NT2/D1 (cell line): Measurements from ENCODE around the gene MASP1.

Experiments
- SUZ12 ChIP-seq: IDR thresholded peaks from 2 replicates; pipeline ENCODE4 v1.6.1; 2011; ENCODE audit not compliant: insufficient read length, insufficient read depth; ENCODE audit errors: extremely low read depth
- YY1 ChIP-seq: IDR thresholded peaks from 2 replicates; pipeline ENCODE4 v1.6.1; 2011; ENCODE audit not compliant: insufficient read length, insufficient read depth
- ZNF274 ChIP-seq: IDR thresholded peaks from 2 replicates; pipeline ENCODE4 v1.6.1; 2011; ENCODE audit warnings: mild to moderate bottlenecking, low read depth, low read length

DNA sequence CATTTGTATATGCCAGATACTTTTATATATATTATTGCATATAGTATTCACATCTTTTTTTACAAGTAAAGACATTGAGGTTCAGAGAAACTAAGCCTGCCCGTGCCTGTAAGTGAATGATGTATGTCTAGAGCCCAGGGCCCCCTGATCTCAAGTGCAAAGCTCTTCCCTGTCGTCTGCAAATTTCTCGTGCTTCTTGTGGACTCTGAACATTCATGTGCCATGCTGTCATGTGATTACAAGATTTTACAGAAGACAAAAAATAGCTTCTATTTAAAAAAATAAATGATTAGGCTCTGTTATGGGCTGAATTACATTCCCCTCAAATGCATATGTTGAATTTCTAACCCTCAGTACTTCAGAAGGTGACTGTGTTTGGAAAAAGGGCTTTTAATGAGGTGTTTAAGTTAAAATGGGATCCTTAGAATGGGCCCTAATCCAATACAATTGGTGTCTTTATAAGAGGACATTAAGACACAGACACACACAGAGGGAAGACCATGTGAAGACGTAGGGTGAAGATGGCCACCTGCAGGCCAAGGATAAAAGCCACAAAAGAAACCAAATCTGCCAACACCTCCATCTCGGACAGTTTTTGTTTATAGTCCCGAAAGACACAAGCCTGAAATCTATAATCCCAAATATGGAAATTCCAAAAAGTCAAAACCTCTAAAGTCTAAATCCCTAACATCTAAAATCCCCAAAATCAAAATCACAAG is 3.9 kb upstream of the MASP1 start:
- TF ChIP-seq YY1 (no peak), ZNF274 (no peak), SUZ12 (no peak)
